CD4-positive, alpha-beta T cell treated with Interleukin-15 for 1 hour (primary cell): ENCODE results near the gene CCDC187.

Experiments
- DNase-seq: peaks from one replicate; pipeline ENCODE4 v3.0.0-alpha.2; 2020

The CCDC187 gene

DNA sequence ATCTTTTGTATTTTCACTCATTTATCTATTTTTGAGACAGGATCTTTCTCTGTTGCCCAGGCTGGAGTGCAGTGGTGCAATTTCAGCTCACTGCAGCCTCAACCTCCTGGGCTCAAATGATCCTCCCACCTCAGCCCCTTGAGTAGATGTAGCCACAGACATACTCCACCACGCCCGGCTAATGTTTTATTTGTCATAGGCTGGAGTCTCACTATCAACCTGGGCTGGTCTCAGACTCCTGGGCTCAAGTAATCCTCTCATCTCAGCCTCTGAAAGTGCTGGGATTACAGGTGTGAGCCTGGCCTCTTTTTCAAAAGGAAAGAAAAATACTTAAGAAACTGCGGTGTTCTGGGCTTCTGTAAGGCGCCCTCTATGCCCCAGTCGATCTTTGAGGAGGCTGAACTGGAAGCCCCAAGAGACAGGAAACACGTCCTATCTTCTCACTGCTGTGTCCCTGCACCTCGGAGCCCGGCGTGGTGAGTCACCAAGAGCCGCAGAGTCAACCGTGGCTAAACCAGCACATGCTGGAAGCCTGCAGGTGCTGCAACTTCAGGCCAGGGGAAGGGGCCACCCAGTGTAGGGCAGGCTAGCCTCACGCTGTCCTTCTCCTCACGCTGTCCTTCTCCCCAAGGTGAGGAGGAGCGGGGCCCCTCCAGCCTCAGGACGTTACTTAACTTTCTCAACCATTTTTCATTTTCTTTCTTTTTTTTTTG, 83.7 kb downstream of the CCDC187 start:
- no peak for DNase-seq

DNA sequence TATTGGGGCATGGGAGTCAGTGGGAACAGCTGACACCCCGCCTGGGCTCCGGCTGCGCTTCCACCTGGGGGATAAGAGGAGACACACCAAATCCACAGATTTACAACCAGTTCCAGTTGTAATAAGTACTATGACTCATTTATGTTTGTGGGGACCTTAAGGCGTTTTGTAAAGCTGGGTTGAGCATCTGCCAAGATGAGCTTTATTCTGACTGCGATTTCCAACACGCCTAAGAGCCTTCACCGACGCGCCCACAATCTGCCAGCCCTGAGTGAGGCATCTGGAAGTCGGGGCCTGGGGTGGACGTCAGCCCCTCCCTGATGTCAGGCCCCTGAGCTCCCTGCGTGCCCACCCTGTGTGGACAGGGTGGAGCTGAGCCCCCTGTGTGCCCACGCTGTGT, 84.6 kb downstream of the CCDC187 start:
- no peak for DNase-seq

DNA sequence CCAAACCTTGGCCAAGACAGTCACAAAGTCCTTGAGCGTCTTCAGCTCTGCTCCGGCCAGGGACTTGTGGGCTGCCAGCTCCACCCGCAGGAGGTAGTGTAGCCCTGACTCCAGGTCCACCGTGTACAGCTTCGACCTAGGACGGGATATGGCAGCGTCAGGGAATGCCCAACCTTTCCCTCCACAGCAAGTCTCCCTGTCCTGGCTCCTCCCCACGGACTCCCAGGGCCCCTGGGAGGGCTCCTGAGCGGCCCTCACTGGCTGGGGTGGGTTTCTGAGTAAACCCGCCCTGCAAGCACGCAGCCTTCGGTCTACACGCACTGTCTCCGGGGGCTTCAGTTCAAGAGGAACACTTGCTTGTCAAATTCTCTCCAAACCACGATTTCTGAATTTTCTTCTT, 85.2 kb downstream of the CCDC187 start:
- no peak for DNase-seq

DNA sequence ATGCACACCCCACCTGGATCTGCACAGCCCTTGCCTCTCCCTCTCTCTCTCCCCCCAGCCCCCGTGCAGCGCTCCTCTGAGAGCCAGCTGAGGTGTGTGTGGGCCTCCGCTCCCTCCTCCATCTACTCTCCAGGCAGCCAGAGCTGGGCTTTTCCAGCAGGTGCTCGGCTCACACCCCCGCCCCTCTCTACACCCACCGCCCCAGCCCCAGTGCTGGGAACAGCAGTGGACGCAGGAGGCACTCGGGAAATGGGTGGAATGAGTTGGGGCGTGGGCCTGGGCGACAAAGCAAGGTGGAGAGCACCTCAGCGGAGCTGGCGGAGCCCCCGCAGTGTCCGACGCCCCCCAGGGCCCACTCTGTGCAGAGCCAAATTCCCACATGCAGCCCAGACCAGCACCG, 85.6 kb downstream of the CCDC187 start:
- no peak for DNase-seq

DNA sequence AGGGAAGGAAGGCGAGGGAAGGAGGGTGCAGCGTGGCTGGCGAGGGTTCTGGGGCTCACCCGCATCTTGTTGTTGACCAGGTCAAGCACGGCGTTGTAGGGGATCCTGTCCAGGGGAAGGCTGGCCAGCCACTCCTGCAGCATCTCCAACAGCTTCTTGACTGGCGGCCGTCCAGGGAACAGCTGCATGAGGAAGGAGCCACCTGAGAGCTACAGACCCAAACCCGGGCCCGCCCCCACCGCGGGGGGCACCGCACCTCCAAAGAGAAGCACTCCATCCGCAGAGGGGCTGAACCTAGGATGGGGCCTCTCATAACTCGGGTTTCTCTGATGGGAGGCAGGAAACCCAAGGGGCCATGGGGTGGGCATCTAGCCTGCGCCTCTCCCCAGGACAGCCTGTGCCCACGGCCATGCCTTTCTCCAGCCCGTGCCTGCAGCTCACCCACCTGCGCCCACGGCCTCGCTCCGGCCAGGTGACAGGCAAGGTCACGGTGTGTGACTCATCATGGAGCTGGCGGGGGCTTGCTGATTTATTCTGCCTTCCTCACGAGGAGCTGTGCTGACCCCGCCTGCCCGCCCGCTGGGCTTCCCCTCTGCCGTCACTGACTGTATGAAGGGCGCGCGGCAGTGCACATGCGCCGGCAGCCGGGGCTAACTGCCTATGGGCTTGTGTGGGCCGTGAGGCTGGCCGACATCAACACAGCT, 87.2 kb downstream of the CCDC187 start:
- no peak for DNase-seq

DNA sequence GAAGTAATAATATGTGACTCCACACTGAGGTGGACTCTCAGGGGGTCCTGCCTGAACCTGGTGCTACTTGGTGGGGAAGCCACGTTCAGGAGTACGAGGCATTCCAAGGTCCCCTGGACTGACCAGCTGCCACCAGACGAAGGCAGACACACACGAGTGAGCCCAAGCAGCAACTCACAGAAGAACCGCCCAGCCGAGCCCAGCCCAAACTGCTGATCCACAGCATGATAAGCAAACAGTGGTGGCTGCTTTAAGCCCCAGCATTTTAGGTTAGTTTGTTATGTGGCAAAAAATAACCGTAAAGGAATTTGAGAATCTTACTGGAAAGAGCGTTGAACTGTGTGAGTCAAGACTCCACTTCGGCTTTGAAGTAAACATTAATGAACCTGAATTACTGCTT, 90.2 kb downstream of the CCDC187 start:
- DNase-seq: no peak

DNA sequence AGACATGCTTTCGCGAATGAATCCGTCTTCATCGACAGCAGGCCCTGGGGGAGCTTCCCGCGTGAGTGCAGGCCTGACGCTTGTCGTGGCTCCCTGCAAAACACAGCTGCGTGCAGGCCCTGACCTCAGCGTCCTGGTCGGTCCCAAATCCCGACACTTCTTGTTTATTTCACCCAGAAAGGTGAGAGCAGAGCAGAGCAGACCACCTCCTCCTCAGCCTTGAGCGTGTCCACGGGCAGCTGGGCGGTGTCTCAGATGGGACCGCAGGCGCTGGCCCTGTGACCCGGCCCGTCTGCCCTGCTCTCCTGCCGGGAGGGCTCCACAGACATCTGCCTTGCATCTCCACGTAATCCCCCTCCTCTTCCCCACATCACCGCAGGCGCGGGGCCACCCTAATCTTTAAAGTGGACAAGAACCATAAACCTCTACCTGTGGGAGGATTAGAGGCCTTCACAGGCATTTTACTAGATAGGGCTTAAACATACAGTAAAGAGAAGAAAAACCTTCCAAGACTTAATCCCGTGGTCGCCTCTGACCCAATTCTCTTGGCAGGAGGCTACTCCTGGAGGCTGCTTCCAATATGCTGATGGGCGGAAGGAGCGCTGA, 91.4 kb downstream of the CCDC187 start:
- no peak for DNase-seq

DNA sequence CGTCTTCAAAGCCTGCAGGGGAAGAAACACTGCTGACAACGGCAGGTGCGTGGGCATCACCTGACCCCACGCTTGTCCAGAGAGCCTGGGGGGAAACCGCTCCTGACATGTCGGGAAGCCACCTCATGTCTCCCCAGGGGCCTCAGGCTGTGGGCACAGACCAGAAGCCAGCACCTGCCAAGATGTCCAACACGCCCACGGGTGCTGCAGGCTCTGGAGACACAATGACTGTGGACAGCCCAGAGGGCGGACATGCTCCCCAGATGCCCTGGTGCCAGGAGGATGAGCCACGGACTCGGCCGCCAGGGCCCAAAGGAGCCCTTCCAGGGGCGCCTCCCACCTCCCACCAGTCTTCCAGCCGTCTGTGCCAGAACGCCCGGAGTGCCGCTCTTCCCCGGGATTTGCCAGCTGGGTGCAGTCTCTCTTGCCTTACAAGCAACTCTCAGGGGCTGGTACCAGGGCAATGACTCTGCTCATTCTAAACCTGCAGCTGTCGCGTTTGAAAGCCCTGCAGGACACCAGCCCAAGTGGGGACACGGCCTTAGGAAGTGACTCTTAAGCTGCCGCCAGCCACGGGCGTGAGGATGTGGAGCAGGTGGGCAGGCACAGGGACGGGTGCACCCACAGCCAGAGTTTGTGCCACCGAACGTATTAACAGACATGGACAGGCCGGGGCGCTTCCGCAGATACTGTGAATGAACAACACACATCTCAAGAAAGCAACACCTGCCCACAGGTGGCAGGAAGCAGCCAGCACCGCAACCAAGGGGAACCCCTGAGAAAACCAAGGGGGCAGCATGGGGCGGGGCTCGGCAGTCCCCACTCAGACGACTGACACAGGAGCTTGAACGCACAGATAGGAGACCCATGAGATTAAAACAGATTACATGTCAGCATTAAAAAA, 92.2 kb downstream of the CCDC187 start:
- DNase-seq: no peak

DNA sequence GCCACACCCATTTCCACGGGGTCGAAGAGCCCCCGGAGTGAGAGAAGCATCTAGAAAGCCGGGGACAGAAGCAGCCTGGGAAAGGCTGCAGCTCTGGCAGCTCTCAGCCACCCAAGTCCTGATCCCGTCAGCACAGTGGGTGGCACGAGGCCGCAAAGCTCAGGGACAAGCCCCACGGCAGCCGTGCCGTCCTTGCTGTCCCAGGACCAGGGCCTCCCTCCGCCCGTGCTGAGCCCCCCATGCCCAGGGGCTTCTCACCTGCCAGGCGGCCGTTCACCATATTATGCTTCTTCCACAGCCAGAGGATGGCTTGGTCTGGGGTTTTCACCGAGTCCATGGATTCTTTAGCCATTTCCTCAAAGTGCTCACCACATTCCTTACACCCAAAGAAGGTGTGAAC, 92.9 kb downstream of the CCDC187 start:
- no peak for DNase-seq

DNA sequence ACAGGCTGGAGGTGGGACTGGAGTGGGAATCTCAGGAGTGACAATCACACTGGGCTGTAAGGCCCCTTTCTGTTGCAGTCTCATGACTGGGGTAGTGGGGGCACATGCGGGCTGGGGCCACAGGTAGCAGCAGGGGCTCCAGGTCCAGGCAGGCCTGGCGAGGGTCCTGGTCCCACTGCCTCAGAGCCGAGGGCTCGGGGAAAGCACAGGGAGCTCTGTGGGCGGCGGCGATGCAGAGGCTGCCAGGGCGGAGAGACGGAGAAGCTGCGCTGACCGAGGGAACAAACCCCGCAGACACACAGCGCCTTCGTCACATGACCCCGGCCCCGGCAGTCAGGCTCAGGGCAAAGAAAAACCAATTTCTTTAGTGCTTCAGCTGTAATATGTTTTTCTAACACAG, 93.6 kb downstream of the CCDC187 start:
- no peak for DNase-seq

DNA sequence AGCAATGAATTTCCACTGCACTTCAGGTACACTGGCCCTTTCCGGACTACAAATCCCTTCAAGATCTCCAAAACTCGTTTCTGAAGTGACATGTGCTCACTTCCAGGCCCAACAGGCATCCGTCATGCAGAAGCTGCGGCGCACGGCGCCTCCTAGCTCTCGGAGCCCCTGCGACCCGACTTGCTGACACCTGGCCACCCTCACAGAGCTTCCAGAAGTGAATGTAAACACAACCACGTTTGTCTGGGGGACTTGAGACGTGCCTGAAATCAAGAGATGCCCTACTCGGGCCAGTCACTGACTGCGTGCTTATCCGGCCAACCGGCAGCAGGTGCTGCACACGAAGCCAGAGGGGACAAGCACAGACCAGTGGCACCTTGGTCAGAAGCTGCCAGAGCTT, 94.1 kb downstream of the CCDC187 start:
- no peak for DNase-seq

DNA sequence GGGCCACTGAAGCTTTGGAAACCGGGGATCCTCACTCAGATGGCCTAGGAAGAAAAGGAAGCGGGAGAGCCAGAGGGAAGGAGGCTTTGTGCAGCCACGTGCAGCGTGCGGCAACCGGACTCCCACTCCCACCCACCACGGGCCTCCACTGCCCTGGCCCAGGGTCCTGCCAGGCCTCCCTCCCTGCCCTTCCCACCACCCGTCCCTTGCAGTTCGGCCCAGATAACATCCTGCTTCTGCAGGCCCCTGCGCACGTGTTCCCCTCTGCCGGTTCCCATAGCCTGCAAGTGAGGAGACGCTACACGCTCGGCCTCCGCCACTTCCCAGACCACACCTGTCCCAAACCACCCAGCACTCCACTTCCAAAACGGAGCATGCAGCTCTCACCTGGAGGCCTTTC, 94.7 kb downstream of the CCDC187 start:
- no peak for DNase-seq

DNA sequence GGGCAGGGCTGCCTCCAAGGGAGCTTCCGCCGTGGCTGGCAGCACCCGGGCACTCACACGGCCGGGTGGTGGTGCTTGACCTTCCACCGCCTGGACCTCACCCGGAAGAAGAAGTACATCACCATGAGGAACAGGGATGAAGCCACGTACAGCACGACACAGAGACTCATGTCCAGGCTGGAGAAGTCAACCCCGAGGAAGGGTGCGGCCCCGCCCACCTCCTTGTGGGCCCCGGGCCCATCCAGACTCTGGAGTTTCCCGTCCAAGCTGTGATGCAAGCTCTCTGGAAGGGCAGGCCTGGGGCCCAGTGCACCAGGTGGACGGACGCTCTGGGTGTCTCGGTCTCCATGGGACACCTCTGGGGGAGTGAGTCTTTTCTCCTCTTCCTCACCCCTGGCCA, 95.2 kb downstream of the CCDC187 start:
- no peak for DNase-seq

DNA sequence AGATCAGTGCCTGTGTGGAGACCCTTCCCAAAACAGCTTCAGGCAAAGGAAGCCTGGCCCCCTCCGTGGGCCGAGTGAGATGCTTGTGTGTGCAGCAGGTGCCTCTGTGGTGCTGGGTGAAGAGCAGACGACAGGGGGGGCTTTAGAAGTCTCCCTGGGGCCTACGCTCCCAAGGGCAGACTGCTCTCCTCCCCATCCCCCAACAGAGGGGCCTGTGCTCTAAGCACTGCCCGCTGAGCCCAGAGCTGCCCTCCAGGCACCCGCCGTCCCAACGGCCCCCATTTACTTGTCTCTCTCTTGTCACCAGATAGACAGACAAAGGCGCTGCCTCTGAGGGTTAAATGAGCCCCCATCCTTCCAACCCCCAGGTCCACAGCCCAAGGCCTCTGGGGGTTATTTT, 96.3 kb downstream of the CCDC187 start:
- DNase-seq: no peak

DNA sequence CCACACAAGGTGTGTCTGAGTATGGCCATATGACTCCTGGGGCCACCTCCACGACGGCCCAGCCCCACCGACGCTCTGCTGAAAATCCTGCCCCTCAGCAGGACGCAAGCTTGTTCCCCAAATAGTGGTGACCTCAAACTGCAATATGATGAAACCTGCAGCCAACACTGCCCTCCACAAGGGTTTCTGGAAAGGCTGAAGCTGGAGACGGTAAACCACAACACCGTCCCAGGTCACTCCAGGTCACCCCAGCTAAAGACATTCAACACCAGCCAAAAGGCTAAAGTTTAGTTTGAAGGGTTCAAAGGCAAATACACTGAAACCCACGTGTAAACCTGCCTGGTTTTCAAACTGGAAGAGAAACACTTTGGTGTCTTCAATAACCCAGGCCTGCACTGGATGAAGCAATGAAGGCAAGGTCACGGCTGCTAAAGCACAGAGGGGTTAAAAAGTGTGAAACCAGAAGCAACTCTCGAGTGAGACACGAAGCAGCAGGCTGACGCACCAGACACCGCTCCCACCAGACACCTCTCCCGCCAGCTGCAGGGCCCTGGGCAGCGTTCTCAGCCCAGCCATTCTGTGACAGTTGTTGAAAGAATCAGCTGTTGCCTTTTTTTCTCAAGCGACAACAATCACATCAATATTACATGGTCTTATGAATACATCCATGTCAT, 97.2 kb downstream of the CCDC187 start:
- no peak for DNase-seq

DNA sequence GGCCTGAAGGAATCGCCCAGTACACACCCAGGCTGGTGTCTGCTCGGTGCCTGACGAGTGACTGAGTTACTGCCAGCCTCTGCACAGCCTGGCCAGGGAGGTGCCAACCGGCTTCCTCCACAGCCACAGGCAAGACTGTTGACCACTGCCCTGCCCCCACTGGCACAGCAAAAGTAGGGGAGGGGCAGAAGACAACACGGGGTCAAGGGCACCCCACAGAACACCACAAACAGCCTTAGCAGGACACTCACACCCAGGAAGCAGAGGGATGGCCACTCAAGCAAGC, 98.2 kb downstream of the CCDC187 start:
- DNase-seq: no peak

DNA sequence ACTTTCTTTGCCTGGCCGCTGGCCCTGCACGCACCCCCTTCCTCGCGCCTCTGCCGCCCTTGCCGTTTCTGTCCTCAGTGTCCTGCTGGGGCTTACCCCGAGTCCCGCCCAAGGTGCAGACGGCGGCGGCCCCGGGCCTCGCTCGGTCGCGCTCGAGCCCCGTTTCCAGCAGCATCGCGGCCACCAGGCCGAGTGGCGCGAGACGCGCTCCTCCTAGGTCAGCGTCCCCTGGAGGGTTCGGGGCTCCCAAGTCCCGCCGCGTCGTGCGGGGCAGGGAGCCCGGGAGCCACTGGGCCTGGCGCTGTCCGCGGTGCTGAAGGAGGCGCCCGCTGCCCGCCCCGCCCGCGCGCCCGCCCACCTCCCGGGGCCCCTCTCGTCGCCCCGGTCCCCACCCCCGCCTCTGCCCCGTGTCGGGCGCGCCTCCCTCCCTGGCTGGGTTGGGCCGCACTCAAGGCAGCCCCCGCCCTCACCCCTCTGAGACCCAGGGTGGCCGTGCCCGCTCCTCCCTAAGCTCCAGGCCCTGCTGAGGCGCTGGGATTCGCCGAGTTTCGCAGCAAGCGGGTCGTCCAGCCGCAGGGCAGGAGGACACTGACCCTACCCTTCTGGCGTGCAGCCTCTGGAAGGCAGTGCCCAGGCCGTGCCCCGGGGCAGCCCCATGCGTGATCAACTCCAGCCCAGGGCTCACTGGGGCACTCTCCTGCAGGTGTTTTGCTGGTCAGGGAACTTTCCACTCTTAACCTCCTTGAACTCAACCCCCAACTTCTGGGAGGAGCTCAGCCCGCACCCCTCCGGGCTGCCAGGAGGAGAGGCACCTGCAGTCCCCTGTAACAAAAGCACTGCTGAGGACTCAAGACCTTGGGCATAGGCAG, 98.8 kb downstream of the CCDC187 start, which contains the start of gene LHX3:
TSS of gene LHX3 (minus strand) at position 291 of the 869 bp plus-strand sequence. CDS start at position 175, 116 bp downstream.
- DNase-seq: no peak

DNA sequence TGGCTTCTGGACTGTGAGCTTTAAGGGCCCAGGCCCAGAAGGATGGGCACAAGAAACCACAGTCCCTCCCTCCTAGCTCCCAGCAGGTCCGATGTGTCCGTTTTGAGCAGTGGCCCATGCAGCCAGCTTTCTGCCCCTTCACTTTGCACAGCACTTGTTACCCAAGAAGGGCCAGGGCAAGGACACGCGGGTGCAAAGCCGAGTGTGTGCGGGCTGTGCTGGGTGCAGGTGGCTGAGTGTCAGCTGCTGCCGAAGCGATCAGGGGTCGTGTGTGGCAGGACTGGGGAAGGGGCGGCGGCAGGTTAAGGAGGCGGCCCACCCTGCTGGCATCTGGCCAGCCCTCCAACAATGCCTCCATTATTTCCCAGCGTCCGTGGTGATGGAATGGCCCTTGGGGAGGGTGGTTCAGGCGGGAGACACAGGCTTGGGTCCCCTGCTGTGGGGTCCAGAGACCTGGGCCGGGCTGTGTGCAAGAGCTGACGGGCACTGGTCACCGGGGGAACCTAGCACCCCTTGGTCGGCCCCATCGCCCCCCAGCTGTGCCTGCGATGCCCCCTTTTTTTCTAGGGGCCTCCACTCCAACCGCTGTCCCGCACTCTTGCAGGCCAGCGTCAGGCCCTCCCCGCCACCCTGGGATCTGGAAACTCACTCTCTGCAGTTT, 99.6 kb downstream of the CCDC187 start:
- no peak for DNase-seq

DNA sequence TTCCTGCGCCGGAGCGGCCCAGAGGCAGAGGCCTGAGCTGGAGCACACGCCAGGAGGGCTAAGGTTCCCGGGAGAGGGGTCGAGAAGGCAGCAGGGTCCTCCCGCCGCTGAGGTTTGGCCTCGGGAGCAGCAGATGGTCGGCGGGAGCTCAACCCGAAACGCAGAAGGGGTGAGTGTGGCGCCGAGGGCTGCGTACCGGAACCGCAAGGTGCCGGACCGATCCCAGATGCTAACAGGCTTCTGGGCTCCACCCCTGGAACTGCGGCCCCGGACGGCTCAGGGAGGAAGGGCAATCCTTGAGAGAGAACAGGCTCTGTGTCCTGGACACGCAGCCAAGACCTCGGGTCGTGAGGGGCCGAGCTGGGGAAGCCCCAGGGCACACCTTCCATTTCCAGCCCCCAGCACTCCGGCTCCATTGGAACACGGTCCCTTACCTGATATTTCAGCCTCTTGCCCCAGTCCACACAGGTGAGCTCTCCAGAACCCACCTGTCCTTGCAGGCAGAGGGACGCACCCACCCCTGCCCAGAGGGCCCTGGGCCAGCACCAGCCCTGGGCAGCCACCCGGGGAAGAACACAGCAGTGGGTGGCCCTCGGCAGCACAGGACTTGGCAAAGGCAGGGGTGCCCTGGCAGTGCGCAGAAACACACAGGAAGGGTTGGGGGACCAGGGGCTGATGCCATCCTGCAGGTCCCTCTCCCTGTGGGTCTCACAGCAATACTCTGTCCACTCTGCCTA, 100.3 kb downstream of the CCDC187 start:
- no peak for DNase-seq
